ENCODE data around the gene DOCK4.

Gene DOCK4

GRCh38 chr7:112176693-112177415 is 29.3 kb downstream of the DOCK4 start:
- TF ChIP-seq CTCF (conservative IDR thresholded peaks at IDR 0.05) (no peak), ZFX (IDR thresholded peaks at IDR 0.05) (no peak)
- H3K27ac ChIP-seq = no peak overlapping the region

- no peak overlapping the region for H3K27ac ChIP-seq
- TF ChIP-seq ZFX (IDR thresholded peaks at IDR 0.05) (no peak), CTCF (conservative IDR thresholded peaks at IDR 0.05) (no peak)
Observed at GRCh38 chr7:112176241-112176640, 30.0 kb downstream of the DOCK4 start.

- no peak overlapping the region for H3K27ac ChIP-seq
- TF ChIP-seq CTCF (conservative IDR thresholded peaks at IDR 0.05) = no peak
- TF ChIP-seq ZFX (IDR thresholded peaks at IDR 0.05) = no peak
Observed at GRCh38 chr7:112174192-112174591, 32.0 kb downstream of the DOCK4 start.

GRCh38 chr7:112173568-112173905 is 32.7 kb downstream of the DOCK4 start:
- TF ChIP-seq CTCF (conservative IDR thresholded peaks at IDR 0.05) (no peak), ZFX (IDR thresholded peaks at IDR 0.05) (no peak)
- H3K27ac ChIP-seq = no peak overlapping the region

DNA sequence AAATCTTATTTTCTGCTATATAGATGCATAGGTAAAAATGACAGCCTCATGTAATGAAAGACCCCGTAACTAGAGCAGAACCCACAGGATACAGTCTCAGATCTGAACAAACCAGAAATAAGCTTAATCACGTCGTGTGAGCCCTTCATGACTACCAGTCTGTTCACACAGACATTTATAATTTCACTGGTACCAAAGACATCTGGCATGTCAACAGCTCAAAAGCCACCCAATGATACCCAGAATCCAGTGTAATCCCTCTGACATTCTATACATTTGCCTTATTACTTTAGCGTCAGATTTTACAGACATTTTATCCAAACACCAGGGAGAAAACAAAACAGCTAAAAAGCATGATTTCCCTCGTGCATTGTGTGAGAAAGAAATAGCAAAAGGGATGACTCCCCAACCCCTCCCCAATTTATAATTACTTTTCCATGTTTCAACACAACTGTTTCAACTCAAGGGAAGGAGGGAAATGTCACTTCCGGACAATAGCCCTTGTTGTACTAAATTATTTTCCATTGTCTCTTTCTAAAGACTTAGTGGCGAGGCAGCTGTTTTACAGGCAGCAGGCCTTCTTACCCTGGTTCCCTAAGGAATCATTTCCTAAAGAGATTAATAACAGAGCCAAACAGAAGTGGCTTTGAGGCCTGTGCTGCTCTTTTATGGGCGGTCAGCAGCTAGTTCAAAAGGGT is 33.2 kb downstream of the DOCK4 start:
- no peak for TF ChIP-seq CTCF (conservative IDR thresholded peaks at IDR 0.05)
- TF ChIP-seq ZFX (IDR thresholded peaks at IDR 0.05) = no peak
- no peak overlapping the region for H3K27ac ChIP-seq

DNA sequence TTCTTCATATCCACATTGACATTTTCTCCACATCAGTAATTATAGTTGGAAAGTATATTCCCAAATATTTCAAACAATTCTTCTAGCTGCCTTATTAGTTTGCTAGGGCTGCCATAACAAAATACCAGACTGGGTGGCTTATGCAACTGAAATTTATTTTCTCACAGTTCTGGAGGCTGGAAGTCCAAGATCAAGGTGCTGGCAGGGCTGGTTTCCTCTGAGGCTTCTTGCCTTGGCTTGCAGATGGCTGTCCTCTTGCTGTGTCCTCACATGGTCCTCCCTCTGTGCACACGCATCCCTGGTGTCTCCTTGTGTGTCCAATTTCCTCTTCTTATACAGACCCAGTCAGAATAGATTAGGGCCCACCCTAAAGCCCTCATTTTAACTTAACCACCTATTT is 34.5 kb downstream of the DOCK4 start:
- no peak for TF ChIP-seq ZFX (IDR thresholded peaks at IDR 0.05)
- no peak for TF ChIP-seq CTCF (conservative IDR thresholded peaks at IDR 0.05)
- no peak overlapping the region for H3K27ac ChIP-seq

- TF ChIP-seq ZFX (IDR thresholded peaks at IDR 0.05) (no peak), CTCF (conservative IDR thresholded peaks at IDR 0.05) (no peak)
- no peak overlapping the region for H3K27ac ChIP-seq
Observed at GRCh38 chr7:112168915-112169314, 37.3 kb downstream of the DOCK4 start.

Data from C4-2B (cell line).